ENCODE data around the gene SGCD. TPM values are rescaled to one million over a fixed set of nuclear protein-coding genes. Genes with fewer than 3 reads are reported as not detected.

Gene SGCD
- total RNA-seq (2014; rRNA removed; shearing (Covaris generic)) = 5.3 and 5.8 TPM in 2 replicates

DNA sequence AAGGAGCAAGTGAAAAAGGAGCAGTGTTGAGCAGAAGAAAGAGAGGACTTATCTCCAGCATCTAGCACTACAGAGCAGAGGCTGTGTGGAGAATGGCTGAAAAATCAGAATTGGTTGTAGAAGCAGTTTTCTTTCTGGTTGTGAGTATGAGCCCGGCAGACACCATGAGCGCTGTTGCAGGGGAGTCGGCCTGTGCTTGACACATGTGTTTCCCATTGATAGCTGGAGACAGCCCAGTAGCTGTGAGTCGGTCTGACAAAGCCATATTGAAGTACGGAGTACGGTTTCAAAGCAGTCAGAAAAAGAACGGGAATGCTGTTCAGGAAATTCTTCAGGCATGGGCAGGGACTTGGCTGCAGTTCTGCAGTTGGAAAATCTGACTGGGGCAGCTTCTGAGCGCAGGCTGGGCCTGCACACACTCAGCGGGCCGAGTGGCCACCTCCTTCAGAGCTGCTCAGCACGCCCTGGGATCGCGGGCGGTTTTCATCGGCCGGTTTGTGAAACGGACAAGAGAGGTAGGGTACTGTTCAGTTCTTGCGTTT is at the start of gene SGCD:
Gene SGCD (plus strand): TSS at position 447 of the 542 bp plus-strand sequence.
- Histone ChIP-seq H3K27ac (peak within 1 kb of the TSS; percentile 53), H3K4me3 (peak within 1 kb of the TSS; percentile 65), H3K4me1 (peaks cover 27% of the 10 kb centered on the region), H3K27me3 (no peaks in the 10 kb centered on the region), H3K9me3 (replicated peaks) (no peaks in the 10 kb centered on the region), H3K36me3 (peaks cover 5% of the 10 kb centered on the region; the same call in 1 of the 2 replicates)
- DNase-seq = peak; percentile 67 to 79

DNA sequence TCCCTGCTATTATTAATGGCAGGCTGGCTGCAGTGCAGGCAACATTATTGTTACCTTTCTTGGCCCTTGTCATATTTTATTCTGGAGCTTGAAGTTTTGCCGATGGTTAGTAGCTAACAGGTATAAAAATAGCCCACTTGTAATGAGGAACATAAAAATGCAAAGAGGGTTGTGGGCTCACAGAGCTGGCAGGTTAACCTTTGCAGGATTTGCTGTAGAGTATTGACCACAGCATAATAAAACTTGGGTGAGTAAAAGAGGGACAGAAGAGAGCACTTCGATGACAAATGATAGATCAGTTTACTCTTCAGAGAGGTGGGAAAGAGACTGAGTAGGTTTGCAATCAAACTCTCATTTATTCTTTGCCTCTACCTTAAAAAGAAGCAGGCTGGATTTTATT is 49.7 kb upstream of the SGCD start:
- Histone ChIP-seq H3K27ac (no peak overlapping the region), H3K4me3 (no peak overlapping the region), H3K36me3 (no peaks in the 10 kb centered on the region), H3K9me3 (replicated peaks) (no peaks in the 10 kb centered on the region; the same call in 1 of the 2 replicates), H3K4me1 (no peaks in the 10 kb centered on the region), H3K27me3 (no peaks in the 10 kb centered on the region; the same call in 1 of the 2 replicates)
- no peak for DNase-seq

DNA sequence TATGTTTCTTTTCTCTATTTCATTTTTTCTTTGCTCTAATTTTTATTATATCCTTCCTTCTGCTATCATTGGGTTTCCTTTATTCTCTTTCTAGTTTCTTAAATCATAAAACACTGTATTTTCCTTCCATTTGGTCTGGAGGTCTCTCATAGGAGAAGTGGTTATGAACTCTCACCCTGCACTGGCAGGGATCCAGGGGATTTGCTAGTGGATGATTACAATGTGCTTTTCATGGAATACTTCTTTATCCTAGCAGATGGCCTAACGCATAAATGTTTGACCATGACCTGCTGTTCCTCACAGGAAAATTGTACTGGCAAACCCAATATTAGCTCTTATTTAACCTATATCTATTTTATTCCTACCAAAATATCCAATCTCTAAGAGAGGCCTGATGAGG is 31.5 kb upstream of the SGCD start:
- DNase-seq = peak in 1 of 2 experiments; percentile 49
- no peaks in the 10 kb centered on the region for H3K9me3 ChIP-seq (replicated peaks)
- H3K36me3 ChIP-seq = no peaks in the 10 kb centered on the region

DNA sequence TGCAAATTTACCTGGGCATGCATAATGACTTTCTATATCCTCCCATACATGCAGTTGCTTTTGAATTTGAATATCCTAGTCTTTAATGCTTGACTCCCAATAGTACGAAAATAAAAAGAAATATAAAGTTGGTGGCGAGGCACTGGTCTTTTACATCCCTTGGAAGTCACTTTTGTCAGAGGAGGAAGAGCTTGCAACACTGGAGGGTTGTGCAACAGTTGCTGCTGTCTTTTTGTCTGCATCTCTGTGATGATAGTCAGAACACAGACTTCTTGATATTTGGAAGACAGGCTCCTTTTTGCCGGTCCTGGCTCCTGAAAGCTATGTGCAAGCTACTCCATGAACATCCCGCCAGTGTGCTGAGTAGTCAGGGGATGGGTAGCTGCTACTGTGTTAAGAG is 16.8 kb upstream of the SGCD start:
- no peak for DNase-seq
- Histone ChIP-seq H3K4me3 (no peak overlapping the region), H3K36me3 (no peaks in the 10 kb centered on the region), H3K27ac (no peak overlapping the region), H3K27me3 (no peaks in the 10 kb centered on the region), H3K4me1 (no peaks in the 10 kb centered on the region), H3K9me3 (replicated peaks) (no peaks in the 10 kb centered on the region; the same call in 1 of the 2 replicates)

More for the DNA sequence above, 31.5 kb upstream of the SGCD start:
- Histone ChIP-seq H3K27me3 (no peaks in the 10 kb centered on the region), H3K27ac (no peak overlapping the region), H3K4me3 (no peak overlapping the region), H3K4me1 (no peaks in the 10 kb centered on the region)

DNA sequence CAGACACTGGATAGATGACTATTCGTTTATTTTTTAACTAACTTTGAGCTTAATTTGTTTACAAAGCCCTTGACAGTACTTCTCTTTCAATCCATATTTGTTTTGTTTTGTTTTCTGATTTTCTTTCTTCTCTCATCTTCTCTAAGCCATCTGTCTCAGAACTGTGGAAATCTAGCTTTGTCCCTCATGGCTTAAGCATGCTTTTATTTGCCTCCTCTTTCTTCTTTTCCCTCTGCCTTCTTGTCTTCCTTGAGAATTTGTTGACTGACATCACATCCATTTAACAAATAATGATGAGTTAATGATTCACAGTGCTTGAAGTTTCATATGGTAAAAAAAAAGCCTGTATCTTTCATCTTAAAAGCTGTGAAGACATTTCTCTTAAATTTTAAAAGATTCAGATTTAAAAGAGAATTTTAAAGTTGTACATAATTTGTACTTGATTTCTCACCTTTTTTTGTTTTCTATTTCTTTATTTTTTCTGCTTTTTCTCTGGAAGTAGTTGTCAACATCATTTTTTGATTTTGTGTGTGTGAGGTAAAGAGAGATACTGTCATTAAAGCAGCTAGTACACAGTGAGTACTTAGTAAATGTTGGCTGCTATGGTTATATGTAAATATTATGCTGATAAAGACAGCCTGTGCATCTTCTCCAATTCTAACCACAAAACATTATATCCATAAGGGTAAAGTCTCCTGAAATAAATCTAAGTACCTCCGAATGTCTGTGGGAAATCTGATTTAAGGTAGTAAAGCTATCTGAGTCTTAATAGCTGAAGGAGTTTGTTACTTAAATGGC is 13.9 kb upstream of the SGCD start:
- no peaks in the 10 kb centered on the region for H3K36me3 ChIP-seq
- no peaks in the 10 kb centered on the region for H3K4me1 ChIP-seq
- no peak for DNase-seq
- no peak overlapping the region for H3K27ac ChIP-seq
- no peak overlapping the region for H3K4me3 ChIP-seq
- no peaks in the 10 kb centered on the region for H3K27me3 ChIP-seq
- H3K9me3 ChIP-seq (replicated peaks) = no peaks in the 10 kb centered on the region

DNA sequence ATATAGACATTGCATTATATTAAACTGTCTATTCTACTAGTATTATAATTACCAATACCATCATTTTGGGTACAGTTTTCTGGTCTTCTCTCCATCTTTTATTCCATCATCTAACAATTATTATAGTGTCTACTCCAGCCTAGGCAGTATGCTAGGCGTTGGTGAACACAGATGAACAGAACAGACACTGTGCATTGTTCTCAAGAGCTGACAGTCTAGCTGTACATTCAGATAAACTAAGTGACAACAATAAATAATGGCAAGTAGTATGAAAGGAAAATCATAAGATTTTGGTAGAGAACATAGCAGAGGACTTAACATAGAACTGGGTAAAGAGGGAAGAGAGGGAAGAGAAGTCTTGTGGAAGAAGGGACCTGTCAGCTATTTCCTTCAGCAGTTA is 12.5 kb upstream of the SGCD start:
- Histone ChIP-seq H3K36me3 (no peaks in the 10 kb centered on the region), H3K4me3 (no peak overlapping the region), H3K9me3 (replicated peaks) (no peaks in the 10 kb centered on the region), H3K4me1 (no peaks in the 10 kb centered on the region), H3K27ac (no peak overlapping the region), H3K27me3 (no peaks in the 10 kb centered on the region)
- no peak for DNase-seq

DNA sequence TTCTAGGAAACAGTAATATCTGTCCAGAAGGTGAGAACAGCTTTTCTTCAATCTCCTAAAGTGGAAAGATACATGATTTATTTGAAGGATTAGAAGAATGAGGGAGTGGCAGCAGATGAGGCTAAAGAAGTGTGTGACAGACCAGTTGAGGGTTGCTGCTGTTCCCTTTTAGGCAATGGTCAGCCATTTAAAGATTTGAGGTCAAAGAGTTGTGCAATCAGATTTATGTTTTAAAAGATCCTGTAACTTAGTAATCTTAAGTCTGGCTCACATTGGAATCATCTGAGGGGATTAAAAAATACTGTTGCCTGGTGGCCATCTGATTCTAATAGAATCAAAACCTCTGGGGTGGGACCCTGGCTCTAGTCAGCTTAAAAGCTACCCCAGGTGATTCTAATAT is 4.3 kb upstream of the SGCD start:
- Histone ChIP-seq H3K36me3 (no peaks in the 10 kb centered on the region), H3K9me3 (replicated peaks) (no peaks in the 10 kb centered on the region), H3K27ac (no peak overlapping the region), H3K4me3 (no peak overlapping the region), H3K4me1 (peaks cover 5% of the 10 kb centered on the region), H3K27me3 (no peaks in the 10 kb centered on the region)
- no peak for DNase-seq

DNA sequence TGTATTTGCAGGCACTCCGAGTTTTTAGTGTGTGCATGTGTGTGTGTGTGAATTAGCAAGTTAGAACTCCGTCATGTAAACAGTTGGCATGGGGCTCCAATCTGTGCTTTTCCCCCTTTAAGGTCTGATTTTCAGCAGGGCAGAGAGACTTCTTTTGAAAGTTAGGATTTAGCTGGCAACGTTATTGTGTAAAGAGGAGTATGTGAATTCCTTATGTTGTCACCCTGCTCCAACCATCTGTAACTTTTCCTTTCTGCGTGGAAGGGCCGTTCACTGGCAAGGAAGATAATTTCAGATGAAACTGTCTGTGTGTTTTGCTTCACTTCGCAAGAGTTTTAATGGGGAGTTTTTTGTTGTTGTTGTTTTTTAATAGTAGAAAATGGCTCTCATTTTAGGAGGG is 332 bp downstream of the SGCD start:
- no peak for DNase-seq

DNA sequence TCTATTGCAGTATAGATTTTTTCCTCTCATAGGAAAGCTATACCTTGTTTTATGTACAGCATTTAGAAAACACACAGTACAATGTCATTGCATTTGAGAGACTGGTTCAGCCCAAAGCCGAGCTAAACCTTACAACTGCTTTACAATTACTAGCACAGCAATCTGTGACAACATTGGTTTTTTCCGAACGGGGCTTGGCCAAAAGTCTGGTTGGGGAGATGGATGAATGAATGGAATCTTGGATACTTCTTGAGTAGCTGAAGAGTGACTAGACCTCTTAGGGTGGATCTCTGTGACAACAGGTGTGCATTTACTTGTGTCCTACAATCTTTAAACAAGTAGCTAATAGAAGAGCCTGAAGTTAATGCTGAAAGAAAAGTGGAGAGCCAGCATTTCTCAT is 1.2 kb downstream of the SGCD start:
- no peaks in the 10 kb centered on the region for H3K9me3 ChIP-seq (replicated peaks)
- H3K36me3 ChIP-seq = peaks cover 5% of the 10 kb centered on the region; the same call in 1 of the 2 replicates
- H3K27me3 ChIP-seq = no peaks in the 10 kb centered on the region
- peaks cover 27% of the 10 kb centered on the region for H3K4me1 ChIP-seq
- peak overlapping the region; percentile 53 for H3K27ac ChIP-seq
- peak in 1 of 2 experiments; percentile 35 for DNase-seq
- H3K4me3 ChIP-seq = peak overlapping the region; percentile 65

More for the DNA sequence above, 332 bp downstream of the SGCD start:
- no peaks in the 10 kb centered on the region for H3K9me3 ChIP-seq (replicated peaks)
- peaks cover 5% of the 10 kb centered on the region; the same call in 1 of the 2 replicates for H3K36me3 ChIP-seq
- H3K4me1 ChIP-seq = peaks cover 27% of the 10 kb centered on the region
- peak overlapping the region; percentile 65 for H3K4me3 ChIP-seq
- H3K27me3 ChIP-seq = no peaks in the 10 kb centered on the region
- H3K27ac ChIP-seq = peak overlapping the region; percentile 53

DNA sequence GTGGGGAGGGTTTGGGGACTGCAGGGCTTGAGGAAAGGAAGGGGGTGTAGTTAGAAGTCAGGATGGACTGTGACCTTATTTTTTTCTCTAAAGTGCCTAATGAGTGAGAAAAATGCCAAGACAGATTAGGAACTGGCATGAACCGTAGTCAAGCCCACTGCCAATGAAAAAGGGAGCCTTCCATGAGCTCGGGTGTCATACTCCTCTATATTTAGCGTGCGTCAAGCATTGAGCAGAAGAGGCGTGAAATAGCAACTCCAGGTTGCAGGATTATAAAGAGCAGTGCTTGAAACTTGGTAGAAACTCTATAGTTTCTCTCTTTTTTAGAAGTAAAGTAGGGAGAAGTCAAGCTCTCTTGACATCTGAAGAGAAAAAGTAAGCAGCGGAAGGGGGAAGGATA is 1.8 kb downstream of the SGCD start:
- no peaks in the 10 kb centered on the region for H3K9me3 ChIP-seq (replicated peaks)
- DNase-seq = no peak

DNA sequence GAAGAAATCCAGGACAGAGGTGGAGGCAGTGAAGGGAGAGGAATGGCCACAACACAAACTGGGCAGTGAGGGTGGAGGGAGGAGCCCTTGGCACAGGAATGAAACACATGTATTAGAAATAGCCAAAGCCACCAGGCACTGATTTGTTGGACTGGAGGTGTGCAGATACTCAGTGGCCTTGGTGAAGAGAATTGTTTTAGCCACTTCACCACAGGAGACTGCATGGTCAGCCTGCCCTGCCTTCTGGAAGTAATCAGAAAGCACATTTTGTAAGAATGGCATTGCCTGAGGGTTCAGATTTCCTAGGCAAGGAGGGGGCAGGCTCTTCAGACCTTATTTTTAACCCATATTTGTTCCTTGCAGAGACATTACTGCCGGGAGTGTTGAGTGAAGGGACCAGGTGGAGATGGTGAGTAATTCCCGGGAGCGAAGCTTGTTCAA is 2.2 kb downstream of the SGCD start:
- Histone ChIP-seq H3K27ac (peak overlapping the region; percentile 53), H3K4me3 (peak overlapping the region; percentile 65), H3K4me1 (peaks cover 27% of the 10 kb centered on the region), H3K27me3 (no peaks in the 10 kb centered on the region), H3K36me3 (peaks cover 5% of the 10 kb centered on the region; the same call in 1 of the 2 replicates), H3K9me3 (replicated peaks) (no peaks in the 10 kb centered on the region)
- peak; percentile 83 to 91 for DNase-seq

More for the DNA sequence above, 1.8 kb downstream of the SGCD start:
- H3K27ac ChIP-seq = peak overlapping the region; percentile 53
- H3K4me3 ChIP-seq = peak overlapping the region; percentile 65
- H3K27me3 ChIP-seq = no peaks in the 10 kb centered on the region
- H3K36me3 ChIP-seq = peaks cover 5% of the 10 kb centered on the region; the same call in 1 of the 2 replicates
- peaks cover 27% of the 10 kb centered on the region for H3K4me1 ChIP-seq

DNA sequence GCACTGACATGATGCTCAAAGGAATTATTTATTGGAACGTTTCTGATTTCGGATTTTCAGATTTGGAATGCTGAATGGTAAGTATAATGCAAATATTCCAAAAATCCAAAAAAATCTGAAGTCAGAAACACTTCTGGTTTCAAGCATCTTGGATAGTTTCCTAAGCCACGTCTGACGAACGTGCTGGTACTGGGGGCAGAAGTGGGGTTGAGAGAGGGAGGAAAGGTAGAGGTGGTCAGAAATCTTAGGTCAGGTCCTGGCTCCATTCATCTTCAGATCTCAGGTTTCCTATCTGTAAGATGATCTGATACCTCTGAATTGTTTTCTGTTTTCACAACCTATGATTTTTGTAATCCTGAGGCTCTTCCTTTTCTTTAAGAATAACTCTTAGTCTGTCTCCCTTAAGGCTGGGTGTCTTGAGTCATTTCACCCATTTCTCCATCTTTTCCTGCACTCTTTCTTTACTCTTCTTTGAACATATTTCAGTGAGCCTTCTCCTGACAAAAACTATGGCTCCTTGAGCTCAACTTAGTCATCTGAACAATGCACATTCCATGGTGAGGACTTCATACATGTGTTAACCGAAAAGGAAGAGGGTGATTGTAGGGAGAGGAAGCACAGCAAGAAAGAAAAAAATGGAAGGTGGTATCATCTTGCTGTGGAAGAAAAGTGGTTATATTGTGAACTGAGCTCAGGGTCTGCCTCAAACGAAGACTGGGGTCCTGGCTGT is 3.3 kb downstream of the SGCD start:
- no peaks in the 10 kb centered on the region for H3K27me3 ChIP-seq
- no peak overlapping the region for H3K4me3 ChIP-seq
- DNase-seq = no peak
- no peak overlapping the region for H3K27ac ChIP-seq
- peaks cover 5% of the 10 kb centered on the region; the same call in 1 of the 2 replicates for H3K36me3 ChIP-seq
- peaks cover 27% of the 10 kb centered on the region for H3K4me1 ChIP-seq
- no peaks in the 10 kb centered on the region for H3K9me3 ChIP-seq (replicated peaks)

DNA sequence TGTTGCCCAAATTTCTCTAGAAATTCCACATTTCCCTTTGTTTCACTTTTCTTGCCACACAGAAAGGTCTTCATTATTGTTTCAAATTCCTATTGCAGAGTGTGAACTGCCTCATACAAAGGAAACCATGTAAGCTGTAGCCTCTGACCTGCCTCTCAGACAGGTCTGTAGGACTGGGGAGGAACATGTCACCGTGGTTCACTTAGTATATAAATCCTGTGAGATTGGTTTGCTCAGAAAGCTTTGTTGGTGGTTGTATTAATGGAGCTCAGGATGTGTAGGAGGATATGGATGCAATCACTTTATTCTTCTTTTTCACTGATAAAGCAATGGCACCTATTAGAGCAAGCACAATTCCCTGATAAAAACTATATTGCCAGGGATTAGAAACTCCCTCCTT is 4.2 kb downstream of the SGCD start:
- Histone ChIP-seq H3K4me3 (no peak overlapping the region), H3K36me3 (peaks cover 5% of the 10 kb centered on the region; the same call in 1 of the 2 replicates), H3K4me1 (peaks cover 23% of the 10 kb centered on the region), H3K27ac (no peak overlapping the region), H3K9me3 (replicated peaks) (no peaks in the 10 kb centered on the region), H3K27me3 (no peaks in the 10 kb centered on the region)
- no peak for DNase-seq

DNA sequence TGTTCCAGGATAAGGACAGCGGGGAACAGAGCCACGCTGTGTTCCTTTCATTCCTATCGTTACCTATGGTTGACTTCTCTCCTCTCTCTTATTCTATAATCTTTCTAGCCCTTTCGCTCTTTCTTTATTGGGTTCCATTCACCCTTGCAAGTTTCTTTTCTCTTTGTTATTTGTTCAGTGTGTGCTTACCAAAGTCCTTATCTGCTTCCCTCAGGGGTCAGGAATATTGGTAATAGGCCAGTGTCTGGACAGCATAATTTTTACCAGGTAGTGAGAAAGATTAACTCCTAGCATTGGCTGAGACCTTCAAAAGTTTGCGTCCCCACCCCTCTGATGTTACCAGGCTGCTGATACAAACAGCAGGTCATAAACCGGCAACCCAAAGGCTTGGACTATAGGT is 4.9 kb downstream of the SGCD start:
- Histone ChIP-seq H3K9me3 (replicated peaks) (no peaks in the 10 kb centered on the region), H3K4me3 (no peak overlapping the region), H3K27ac (no peak overlapping the region), H3K27me3 (no peaks in the 10 kb centered on the region), H3K36me3 (peaks cover 5% of the 10 kb centered on the region; the same call in 1 of the 2 replicates), H3K4me1 (peaks cover 23% of the 10 kb centered on the region)
- DNase-seq = no peak

DNA sequence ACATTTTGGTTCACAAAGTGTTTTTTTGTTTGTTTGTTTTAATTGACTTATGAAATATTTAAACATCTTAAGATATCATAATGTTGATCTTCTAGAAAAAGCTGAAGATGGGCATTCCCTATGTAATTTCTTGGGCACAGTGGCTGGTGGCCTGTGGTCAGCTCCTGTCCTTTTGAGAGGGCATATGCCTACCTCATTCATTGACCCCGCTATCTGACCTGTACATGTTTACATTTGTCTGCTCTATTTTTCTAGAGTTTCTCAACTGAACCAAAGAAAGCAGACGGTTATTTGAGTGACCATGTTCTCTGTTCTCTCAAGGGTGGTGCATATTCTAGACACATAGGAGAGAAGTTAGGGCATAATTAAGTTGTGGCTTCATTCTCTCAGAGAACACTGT is 5.3 kb downstream of the SGCD start:
- no peak for DNase-seq
- H3K4me3 ChIP-seq = no peak overlapping the region
- no peak overlapping the region for H3K27ac ChIP-seq
- H3K9me3 ChIP-seq (replicated peaks) = no peaks in the 10 kb centered on the region
- H3K4me1 ChIP-seq = peaks cover 23% of the 10 kb centered on the region
- peaks cover 5% of the 10 kb centered on the region; the same call in 1 of the 2 replicates for H3K36me3 ChIP-seq
- H3K27me3 ChIP-seq = no peaks in the 10 kb centered on the region
